GM19455 (cell line): ENCODE measurements around the gene NOC3L.
"Not testable (repeated sequence)": the region's sequence is repeated elsewhere in the genome, so short reads cannot be mapped to it uniquely, and the experiment has no call there.

Source experiments
- ATAC-seq: cut with Tn5 transposase; IDR thresholded peaks from one replicate; pipeline ENCODE4 v1.9.1; 2021; ENCODE audit not compliant: unreplicated experiment

The NOC3L gene

DNA sequence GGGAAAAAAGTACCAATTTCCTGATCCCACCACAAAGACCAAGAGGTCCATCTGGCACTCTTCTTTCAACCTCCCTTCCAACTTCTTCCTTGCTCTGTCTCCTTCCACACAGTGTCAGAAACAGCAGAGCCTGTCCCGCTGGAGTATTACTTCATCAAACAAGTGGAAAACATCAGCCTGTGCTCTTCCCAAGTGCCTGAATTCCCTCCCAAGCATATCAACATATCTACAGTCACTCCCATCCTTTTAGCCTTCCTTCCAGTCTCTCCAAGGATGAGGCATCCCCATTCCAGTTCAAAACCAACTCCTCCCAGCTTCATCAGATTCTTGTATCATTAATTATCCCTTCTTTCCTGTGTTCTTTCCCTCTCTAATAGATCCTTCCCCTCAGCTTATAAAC, 1.7 kb upstream of the NOC3L start:
- no peak for ATAC-seq

DNA sequence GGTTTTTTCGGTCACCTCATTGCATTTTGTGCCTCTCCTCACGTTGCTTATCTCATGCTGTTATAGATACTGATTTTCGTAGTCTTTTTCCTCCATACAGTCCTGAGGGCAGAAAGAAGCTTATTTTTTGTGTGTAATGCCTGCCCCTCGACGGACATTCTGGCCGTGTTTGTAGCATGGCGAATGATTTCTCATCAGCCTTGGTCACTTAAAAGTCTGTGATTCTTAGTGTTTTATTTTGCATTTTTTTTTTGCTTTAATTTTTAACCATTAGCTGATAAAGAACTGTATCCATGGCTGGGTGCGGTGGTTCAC, 469 bp upstream of the NOC3L start:
- ATAC-seq: peak; percentile 22

GRCh38 chr10:94361171-94361794, 1.5 kb downstream of the NOC3L start:
- ATAC-seq: no peak

DNA sequence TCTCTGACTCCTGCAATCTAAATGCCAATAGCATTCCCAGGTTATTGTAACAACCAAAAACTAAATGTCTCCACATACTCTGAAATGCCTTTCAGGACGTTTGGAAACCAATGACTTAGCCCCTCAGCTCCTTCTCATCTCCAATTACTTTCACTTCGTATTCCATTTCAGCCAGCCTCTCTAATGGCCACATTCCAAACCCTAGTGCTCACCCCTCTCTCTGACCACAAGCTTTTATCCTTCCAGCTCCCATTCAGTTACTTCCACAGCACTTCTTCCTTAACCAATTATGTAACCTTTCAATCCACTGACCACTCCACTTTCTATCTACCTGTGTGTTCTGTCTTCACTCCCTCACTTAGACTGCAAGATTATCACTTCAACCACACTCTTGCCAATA, 4.3 kb downstream of the NOC3L start:
- no peak for ATAC-seq

DNA sequence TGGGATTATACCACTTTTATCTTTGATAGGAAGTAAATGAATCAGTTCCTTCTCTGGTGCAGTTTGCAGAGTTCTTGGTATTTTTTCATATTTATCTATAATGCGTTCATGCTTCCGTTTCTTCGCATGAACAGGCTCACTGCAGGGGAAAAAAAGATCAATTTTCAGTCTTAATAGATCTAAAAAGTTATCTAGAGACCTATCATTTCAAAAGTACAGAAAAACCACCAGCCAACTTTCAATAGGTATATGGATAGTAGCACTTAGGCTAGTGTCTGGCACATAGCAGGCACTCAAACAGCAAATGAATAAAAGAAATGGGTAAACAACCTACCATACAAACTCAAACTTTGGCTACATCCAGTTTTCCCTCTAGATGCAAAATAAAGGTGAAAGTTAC, 5.5 kb downstream of the NOC3L start:
- no peak for ATAC-seq

- no peak for ATAC-seq
Observed at GRCh38 chr10:94355841-94356240, 6.9 kb downstream of the NOC3L start.

- no peak for ATAC-seq
Observed at GRCh38 chr10:94353336-94353735, 9.4 kb downstream of the NOC3L start.

DNA sequence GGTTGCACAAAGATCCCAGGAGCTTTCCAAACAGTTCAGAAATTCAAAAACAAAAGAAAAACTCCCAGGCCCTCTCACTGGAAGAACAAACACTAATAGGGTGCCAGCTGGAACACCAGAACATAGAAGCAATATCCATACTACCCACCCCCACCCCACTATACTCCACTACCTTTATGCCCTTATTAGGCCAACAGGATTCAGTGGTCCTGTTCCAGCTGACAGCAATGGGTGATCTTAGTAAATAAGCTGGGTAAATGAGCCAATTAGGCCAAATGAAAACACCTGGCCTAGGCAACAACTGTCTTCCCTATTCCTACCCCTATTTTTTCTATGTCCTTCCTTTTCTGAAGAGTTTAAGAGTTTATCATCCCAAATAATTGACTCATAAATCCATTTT, 11.7 kb downstream of the NOC3L start:
- no peak for ATAC-seq

- not testable (repeated sequence) for ATAC-seq
Observed at GRCh38 chr10:94350500-94350899, 12.2 kb downstream of the NOC3L start.

DNA sequence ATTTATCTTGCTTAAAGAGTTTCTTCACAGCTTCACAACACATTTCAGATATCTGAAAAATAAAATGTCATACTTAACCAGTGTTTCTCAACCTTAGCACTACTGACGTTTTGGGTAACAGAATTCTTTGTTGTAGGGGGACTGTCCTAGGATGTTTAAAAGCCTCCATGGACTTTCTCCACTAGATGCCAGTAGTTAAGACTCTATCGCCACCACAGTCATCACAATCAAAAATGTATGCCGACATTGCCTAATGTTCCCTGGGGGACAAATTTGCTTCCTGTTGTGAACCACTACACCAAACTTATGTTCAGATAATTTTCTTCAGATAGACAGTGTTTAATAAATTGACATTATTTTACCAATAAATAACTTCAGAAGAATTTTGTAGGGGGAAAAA, 13.4 kb downstream of the NOC3L start:
- no peak for ATAC-seq

DNA sequence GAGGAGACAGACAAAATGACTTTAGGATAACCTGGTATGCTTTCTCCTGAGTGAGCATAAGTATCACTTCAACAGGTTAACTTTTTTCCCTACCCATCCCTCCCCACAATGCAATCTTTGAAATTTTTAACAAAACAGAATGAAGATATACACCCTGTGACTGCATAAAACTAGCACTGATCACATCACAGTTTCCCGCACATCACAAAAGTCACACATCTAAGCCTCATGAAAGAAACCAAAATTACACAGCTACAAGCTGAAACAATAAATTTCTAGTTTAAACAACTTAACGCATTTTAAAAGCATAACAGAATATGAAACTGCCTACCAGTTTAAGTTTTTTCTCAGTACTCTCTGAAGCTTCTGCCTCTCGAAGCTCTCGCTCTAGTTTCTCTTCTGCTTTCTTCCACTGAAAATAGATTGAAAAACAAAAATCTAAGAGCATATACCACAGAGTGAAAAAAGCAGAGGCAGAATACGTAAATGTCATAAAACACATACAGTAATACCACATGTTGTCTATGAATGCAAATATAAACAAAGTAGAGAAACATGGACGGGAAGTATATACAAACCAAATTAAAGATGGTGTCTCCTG, 18.1 kb downstream of the NOC3L start:
- peak; percentile 98 for ATAC-seq

- no peak for ATAC-seq
Observed at GRCh38 chr10:94343151-94343550, 19.6 kb downstream of the NOC3L start.

- ATAC-seq: no peak
Observed at GRCh38 chr10:94334857-94335256, 27.9 kb downstream of the NOC3L start.

DNA sequence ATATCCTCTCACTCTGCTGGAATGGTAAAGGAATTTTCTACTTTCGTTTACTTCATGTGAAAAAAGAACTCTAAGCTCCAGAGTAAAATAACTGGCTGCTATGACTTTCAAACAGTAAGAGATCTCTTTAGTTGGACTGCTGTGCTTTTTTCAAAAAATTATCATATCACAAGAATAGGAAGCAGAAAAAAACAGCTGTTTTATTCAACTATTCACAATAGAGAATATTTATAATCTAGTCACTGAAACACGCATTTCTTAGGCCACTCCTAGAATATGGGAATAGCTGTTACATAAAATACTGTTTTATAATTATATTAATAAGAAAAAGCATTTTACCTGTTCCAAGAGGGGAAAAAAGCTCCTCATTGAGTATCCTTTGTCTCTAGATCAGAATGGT, 29.7 kb downstream of the NOC3L start:
- ATAC-seq: no peak

GRCh38 chr10:94328613-94329012, 34.1 kb downstream of the NOC3L start:
- ATAC-seq: no peak

GRCh38 chr10:94327649-94328048, 35.1 kb downstream of the NOC3L start:
- ATAC-seq: no peak

DNA sequence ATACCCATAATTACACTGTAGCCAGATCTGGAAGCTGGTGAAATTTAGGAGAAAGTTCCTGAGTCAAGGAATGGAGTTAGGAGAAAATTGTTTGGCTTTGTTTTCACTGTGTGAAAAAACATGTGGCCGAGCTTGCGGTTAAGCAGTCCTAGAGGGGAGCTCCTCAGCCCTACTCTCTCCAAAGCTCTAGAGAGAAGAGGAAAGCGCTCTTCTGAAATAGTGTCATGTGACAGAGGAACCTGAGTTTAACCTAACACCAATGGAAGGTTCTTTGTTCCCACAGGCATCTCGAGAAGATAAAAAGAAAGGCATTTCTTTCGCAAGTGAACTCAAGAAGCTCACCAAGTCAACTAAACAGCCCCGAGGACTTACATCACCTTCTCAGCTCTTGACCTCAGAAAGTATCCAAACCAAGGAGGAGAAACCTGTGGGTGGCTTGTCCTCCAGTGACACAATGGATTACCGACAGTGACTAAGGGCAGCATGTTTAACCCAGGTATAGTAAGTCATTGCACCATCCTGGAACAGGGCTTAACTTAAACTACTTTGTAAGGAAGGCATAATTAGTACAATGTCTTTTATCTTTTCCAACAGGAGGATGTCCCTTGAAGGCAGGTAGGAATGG, 38.0 kb downstream of the NOC3L start:
- ATAC-seq: no peak

GRCh38 chr10:94320285-94320914, 42.3 kb downstream of the NOC3L start:
- no peak for ATAC-seq

GRCh38 chr10:94316560-94316959, 46.2 kb downstream of the NOC3L start:
- no peak for ATAC-seq

GRCh38 chr10:94315975-94316464, 46.7 kb downstream of the NOC3L start:
- no peak for ATAC-seq

GRCh38 chr10:94315024-94315451, 47.7 kb downstream of the NOC3L start:
- ATAC-seq: no peak

DNA sequence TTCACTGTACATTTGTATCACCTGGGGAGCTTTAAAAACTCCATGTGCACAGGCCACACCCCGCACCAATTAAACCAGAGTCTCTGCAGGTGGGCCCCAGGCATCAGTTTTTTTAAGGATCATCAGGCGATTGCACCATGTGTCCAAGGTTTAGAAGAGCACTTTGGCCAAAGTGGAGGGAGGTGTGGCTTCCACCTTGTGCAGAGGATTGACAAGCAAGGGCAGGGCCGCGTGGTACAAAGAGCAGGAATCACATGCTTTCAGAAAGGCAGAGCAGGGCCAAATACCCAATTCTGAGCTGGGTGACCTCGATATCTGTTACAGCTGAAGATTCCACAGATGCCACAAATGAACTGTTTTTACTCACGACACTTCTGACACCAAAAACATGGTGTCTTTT, 52.4 kb downstream of the NOC3L start:
- no peak for ATAC-seq
